ENCODE data around the gene DEGS1.

DNA sequence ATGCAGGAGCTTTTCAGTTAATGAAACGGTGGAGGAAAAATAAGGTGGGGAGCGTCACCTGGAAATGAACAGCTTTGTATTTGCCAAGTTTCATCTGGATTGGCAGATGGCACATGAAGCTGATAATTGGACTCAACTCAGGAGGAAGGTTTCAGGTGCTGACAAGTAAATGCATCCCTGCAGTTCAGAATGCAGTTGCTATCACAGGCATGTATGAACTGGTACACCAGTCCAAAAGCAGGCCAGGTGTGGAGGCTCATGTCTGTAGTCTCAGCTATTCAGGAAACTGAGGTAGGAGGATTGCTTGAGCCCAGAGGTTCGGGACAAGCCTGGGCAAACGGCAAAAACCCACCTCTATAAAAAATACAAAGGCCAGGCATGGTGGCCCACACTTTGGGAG lies 15.5 kb downstream of the DEGS1 start:
- TF ChIP-seq GATA3 (IDR thresholded peaks at IDR 0.05; ENCODE audit: low read depth, low read length) (no peak), GATA2 (IDR thresholded peaks at IDR 0.05; ENCODE audit: low read depth, low read length) (no peak)

Measured in SH-SY5Y (cell line).